Measurements from ENCODE around the gene PRM3.

PRM3 gene

DNA sequence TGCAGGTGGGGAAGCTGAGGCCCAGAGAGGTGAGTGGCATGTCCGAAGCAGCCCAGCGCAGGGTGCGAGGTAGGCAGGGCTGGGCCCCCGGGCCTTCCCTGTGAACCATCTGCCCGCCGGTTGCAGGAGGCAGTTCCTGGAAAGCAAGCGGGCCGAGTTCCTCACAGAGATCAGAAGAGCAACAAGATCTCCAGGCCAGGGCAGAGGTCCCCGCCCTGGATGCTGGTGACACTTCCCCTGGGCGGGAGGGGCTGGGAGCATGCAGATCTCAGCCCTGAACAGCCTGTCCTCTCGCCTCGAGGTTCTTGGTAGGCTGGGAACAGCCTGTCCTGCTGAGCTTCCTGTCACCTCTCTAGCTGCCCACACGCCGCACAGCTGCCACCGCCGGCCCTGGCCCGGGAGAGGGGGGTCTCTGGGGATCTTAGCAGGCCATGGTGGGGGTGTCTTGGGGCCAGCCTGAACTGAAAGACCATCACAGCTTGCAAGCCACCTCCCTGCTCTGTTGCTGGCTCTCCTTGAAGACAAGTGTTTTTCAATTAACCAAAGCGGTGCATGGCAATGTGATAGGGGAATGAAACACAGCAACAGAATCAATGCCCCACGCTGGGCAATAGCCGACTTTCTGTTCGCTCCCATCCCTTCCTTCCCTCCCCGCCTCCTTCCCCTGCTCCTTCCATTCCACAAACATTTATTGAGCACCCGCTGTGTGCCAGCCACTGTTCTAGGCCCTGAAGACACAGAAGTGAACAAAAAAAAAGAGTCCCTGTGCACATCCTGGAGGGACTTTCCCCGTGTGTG, 49.1 kb downstream of the PRM3 start:
- DNase-seq: peak; percentile 97
